A375 (cell line): ENCODE data around the gene ZNF627. TPM values are rescaled to one million over a fixed set of nuclear protein-coding genes. Genes with fewer than 3 reads are reported as not detected.

Experiments
- total RNA-seq: library from RNA; depleted of rRNA; stranded (reverse); fragments of >200 nt; shearing (Covaris generic); gene quantifications from 2 replicates; pipeline ENCODE4 v1.2.3, GENCODE V29; 2014; rRNA removed

ZNF627 gene
- total RNA-seq: 5.2 and 6.0 TPM in 2 replicates

DNA sequence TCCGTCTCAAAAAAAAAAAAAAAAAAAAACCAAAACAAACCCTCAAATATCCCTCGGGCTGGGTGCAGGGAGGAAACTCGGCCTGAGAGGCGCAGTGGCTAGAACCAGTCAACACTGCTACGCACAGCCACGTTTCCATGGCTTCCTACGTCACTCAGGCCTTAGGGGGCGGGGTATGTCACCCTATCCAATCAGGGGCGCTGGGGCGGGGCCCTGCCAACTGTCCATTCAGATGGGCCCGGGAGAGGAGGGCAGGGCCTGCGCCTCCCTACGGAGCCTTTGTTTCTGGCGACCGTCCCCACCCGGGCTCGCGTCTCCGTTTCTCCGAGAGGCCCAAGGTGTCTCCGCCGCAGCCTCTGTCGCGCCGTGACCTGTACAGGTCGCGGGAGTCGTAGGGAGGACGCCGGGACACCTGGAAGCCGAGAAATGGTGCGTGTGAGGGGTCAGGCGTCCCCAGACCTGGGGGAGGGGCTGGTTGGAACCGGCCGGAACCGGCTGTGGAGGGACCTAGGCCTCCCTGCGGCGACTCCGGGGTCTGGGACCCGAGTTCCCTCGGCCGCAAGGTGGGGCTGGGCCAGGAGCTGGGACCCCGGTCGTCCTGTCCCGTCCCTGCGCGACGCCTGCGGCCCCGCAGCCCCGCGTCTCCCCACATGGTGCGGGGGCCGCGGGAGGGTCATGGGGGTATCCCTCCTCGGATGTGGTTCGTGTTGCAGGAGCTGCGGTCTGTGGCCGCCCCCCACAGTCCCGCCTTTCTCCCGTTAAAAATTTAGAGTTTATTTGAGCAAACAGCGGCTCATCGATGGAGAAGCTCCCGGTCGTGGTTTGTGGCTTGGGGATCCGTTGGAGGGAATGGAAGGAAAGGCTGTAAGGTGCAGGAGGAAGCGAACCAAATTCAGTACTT is at the start of gene ZNF627:
Gene ZNF627 (plus strand): TSS at position 282 of the 901 bp plus-strand sequence. CDS start 145 bp downstream, at position 427.

GRCh38 chr19:11558881-11559828 is 38.1 kb upstream of the ZNF627 start, which contains the start of gene ELOF1:
TSS of gene ELOF1 (minus strand) at chr19:11559230. CDS start at chr19:11554347, 4,883 bp downstream.

GRCh38 chr19:11577451-11578257 is 19.6 kb upstream of the ZNF627 start, which contains the start of gene ACP5:
TSS of gene ACP5 (minus strand) at chr19:11577645. CDS start at chr19:11577317, 328 bp downstream.

Other genes with a start within 250 kb of the ZNF627 start
- 10.2 and 18.4 TPM in 2 replicates for gene PLPPR2, start 242.1 kb upstream of the ZNF627 start, total RNA-seq
- gene SWSAP1, start 222.8 kb upstream of the ZNF627 start, total RNA-seq: 2.1 and 4.8 TPM in 2 replicates
- 7.6 and 9.4 TPM in 2 replicates for gene EPOR, start 213.2 kb upstream of the ZNF627 start, total RNA-seq
- gene RGL3, start 178.2 kb upstream of the ZNF627 start, total RNA-seq: 12.2 and 17.9 TPM in 2 replicates
- gene ODAD3, start 162.4 kb upstream of the ZNF627 start, total RNA-seq: 0.87 and 4.5 TPM in 2 replicates
- gene PRKCSH, start 161.8 kb upstream of the ZNF627 start, total RNA-seq: 230 and 236 TPM in 2 replicates
- gene ELAVL3, start 116.4 kb upstream of the ZNF627 start, total RNA-seq: 0.40 TPM in 1 of 2 replicates, not detected in the other
- 10.6 and 14.3 TPM in 2 replicates for gene ZNF653, start 91.6 kb upstream of the ZNF627 start, total RNA-seq
- gene ECSIT, start 68.3 kb upstream of the ZNF627 start, total RNA-seq: 95.5 and 112 TPM in 2 replicates
- gene CNN1, start 58.6 kb upstream of the ZNF627 start, total RNA-seq: not detected in 2 replicates
- 96.8 and 100 TPM in 2 replicates for gene ELOF1, start 38.3 kb upstream of the ZNF627 start, total RNA-seq
- 10.3 and 14.0 TPM in 2 replicates for gene ACP5, start 19.8 kb upstream of the ZNF627 start, total RNA-seq
- gene ZNF823, start 141.5 kb downstream of the ZNF627 start, total RNA-seq: 0.87 and 1.4 TPM in 2 replicates
- 6.3 and 7.4 TPM in 2 replicates for gene ZNF441, start 169.5 kb downstream of the ZNF627 start, total RNA-seq
- gene ZNF491, start 201.0 kb downstream of the ZNF627 start, total RNA-seq: 0.38 and 0.82 TPM in 2 replicates
- gene ZNF440, start 216.8 kb downstream of the ZNF627 start, total RNA-seq: 8.4 and 12.0 TPM in 2 replicates